ENCODE results near the gene KLF2.

The KLF2 gene

GRCh38 chr19:16308081-16308480 lies 16.5 kb upstream of the KLF2 start:
- DNase-seq (ENCODE audit: low spot score): no peak

GRCh38 chr19:16309643-16310042 lies 15.0 kb upstream of the KLF2 start:
- no peak for DNase-seq (ENCODE audit: low spot score)

GRCh38 chr19:16315825-16316505 lies 8.7 kb upstream of the KLF2 start:
- no peak for DNase-seq (ENCODE audit: low spot score)

- no peak for DNase-seq (ENCODE audit: low spot score)
These were observed 8.1 kb upstream of the KLF2 start for GRCh38 chr19:16316506-16316882.

- DNase-seq (ENCODE audit: low spot score): no peak
These were observed 5.1 kb upstream of the KLF2 start for GRCh38 chr19:16319481-16319880.

- no peak for DNase-seq (ENCODE audit: low spot score)
These were observed 3.6 kb upstream of the KLF2 start for GRCh38 chr19:16320987-16321386.

- DNase-seq (ENCODE audit: low spot score): no peak
These were observed 518 bp downstream of the KLF2 start for GRCh38 chr19:16325161-16325527.

GRCh38 chr19:16325641-16326400 lies 1.2 kb downstream of the KLF2 start:
- no peak for DNase-seq (ENCODE audit: low spot score)

- no peak for DNase-seq (ENCODE audit: low spot score)
These were observed 2.0 kb downstream of the KLF2 start for GRCh38 chr19:16326401-16327168.

- DNase-seq (ENCODE audit: low spot score): no peak
These were observed 2.5 kb downstream of the KLF2 start for GRCh38 chr19:16327169-16327475.

GRCh38 chr19:16327501-16327900 lies 2.9 kb downstream of the KLF2 start:
- DNase-seq (ENCODE audit: low spot score): no peak

- DNase-seq (ENCODE audit: low spot score): peak; percentile 73
These were observed 3.5 kb downstream of the KLF2 start for GRCh38 chr19:16327911-16328823.

GRCh38 chr19:16328824-16329482 lies 4.3 kb downstream of the KLF2 start:
- DNase-seq (ENCODE audit: low spot score): no peak

GRCh38 chr19:16330368-16330801 lies 5.8 kb downstream of the KLF2 start:
- DNase-seq (ENCODE audit: low spot score): no peak

- no peak for DNase-seq (ENCODE audit: low spot score)
These were observed 6.4 kb downstream of the KLF2 start for GRCh38 chr19:16330806-16331690.

GRCh38 chr19:16333001-16333586 lies 8.5 kb downstream of the KLF2 start:
- DNase-seq (ENCODE audit: low spot score): no peak

GRCh38 chr19:16334411-16334810 lies 9.8 kb downstream of the KLF2 start:
- DNase-seq (ENCODE audit: low spot score): no peak

- DNase-seq (ENCODE audit: low spot score): no peak
These were observed 10.6 kb downstream of the KLF2 start for GRCh38 chr19:16335226-16335625.

- DNase-seq (ENCODE audit: low spot score): no peak
These were observed 11.9 kb downstream of the KLF2 start for GRCh38 chr19:16336571-16336970.

- no peak for DNase-seq (ENCODE audit: low spot score)
These were observed 13.3 kb downstream of the KLF2 start for GRCh38 chr19:16337809-16338469.

Data from globus pallidus (tissue), 1 donor.